CD4-positive, alpha-beta T cell treated with Interleukin-6 at 100 ng/mL for 8 hours (primary cell): ENCODE measurements around the gene DEDD2.

Experiments used
- DNase-seq: peaks from one replicate; pipeline ENCODE4 v3.0.0-alpha.2; 2020; ENCODE audit warnings: mixed read lengths, low spot score

Gene DEDD2

DNA sequence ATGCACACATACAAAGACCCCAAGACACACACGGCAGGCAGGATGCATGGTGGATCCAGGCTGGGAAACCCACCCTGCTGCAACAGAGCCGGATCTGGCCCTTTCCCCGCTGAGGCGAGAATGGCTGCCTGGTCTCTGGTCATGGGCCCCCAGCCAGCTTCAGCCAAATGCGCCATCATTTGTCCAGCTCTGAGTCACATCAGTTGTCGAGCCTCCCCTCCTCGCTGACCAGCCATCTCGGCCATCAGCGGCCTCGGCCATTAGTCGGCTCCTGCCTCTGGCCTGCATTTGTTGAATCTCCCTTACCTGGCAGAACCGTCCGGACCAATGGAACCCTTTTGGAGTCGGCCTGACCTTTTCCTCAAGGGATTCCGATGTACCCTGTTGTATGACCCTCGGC lies 46.8 kb downstream of the DEDD2 start:
- no peak for DNase-seq

DNA sequence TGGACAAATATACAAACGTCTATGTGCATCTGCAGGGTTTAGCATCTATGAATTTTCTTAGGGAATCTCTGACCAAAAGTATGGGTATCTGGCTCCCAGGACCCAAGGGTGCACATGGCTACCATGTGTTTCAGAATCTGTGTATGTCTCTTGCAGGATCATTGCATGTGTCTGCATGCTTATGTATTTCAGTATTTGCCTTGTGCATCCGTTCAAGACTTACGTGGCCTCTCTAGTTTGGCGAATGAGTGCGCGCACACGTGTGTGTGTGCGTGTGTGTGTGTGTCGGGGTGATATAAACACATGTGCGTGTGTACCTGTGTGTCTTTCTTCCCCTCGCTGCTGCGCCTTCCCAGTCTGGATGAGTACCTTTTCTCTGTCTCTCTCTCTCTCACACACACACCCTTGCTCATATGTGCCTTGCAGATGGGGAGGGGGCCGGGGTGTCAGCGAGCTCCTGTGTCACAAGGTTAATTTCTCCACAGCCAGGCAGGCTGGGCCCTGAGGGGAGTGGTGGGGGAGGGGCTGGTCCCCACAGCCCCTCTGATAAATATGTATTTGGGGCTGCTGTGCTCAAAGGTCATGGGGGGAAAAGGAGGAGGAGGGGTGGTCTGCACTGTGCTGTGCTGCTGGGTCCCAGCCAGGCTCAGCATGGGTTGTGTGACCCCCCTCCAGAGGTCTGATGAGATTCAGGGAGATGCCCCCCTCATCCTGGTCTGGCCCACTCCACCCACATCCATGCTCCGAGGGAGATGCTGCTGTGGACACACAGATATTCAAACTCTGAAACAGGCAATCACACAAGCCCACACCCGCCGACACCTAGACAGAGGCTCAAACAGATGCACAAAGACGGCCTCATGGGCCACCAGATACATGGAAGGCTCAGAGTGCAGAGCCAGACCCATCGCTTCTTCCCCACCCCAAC lies 47.7 kb downstream of the DEDD2 start:
- no peak for DNase-seq

DNA sequence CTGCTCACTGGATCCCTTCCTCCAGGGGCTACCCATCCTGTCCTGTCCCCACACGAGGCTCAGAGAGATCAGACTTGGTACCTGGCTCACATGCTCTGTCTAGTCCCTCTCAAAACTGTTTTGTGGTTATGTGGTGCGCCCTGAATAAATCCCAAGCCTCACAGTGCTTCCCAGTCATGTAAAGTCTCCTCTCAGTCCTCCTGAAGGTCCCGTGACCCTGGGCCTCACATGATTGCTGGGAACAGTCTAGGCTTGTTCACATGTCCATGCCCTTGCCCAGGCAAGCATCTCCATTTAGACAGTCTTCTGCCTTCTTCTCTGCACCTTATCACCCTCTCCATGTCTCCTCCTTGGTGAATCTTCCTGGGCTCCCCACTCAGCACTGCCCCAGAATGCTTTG lies 49.3 kb downstream of the DEDD2 start:
- DNase-seq, result no peak

DNA sequence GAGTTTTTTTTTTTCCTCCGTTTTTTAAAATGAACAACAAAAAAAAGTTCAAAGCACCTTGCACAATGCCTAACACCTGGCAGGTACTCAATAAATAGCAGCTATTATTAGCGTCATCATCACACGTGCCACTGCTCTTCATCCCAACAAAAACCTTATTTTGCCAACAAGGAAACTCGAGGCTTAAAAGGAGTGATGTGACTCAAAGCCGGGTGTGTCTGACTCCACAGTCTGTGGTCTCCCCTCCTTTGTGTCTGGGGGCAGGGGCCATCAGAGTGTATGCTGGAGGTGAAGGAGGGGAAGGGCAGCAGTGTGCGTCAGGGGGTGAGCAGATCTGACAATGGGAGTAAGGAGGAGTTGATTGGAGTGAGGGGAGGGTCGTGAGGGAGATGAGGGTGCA lies 51.2 kb downstream of the DEDD2 start:
- no peak for DNase-seq

DNA sequence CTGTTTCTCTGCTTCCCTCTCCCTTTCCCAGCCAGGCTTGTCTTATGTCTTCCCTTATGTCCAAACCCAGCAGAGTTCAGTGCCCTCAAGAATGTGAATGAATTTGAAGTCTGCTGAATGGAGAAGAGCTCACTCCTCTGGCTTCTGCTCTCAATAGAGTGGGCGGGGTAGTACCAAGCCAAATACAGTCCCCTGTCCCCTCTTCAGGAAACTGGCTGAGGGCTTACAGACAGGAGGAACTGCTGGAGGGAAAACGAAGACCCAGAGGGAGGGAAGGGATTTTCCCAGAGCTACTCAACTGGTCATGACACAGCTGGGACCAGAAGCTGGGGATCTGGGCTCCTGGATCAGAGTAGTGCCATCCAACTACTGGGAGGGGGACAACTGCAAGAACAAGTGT lies 52.3 kb downstream of the DEDD2 start:
- DNase-seq, result no peak

DNA sequence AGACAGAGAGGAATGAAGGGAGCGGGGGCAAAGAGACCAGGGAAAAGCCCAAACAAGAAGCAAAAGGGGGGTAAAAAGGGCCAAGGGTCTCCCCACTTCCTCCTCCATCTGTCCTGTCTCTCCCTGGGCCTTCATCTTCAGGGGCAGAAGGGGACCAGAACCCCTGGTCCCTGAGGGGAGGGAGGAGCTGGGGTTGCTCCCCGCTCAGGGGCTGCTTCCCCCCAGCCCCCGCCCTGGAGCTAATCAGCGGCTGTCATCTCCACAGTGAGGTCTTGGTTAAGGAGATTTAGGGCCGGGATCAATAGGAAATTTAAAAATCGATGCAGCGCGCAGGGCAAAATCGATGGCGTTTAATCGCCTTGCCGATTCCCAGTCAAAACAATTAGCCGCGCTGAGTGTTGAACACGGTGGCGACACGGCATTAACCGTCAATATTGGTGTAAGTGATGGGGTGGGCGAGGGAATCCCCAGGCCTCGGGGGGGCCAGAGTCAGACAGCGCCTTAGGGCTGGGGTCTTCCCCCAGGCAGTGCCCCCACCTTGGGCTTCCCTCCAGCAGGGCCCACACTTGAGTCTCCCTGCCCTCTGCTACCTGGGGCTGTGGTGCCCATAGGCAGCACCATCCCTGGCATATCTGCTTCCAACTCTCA lies 55.7 kb downstream of the DEDD2 start:
- no peak for DNase-seq

DNA sequence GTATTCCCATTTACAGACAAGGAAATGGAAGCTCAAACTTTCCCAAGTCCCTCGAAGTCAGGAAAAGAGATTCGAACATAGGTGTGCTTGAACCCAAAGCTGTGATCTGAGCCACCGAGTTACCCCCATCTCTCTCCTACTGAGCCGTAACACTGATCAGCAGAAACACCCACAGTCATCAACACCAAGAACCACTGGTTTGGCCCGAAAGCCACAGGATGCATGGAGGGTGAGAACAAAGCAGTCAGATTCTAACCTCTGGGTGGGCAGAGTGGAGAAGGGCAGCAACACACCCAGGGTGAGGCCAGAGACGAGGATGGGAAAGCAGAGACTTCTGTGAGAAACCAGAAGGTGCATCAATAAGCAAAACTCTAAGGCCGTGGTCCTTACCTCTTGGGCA lies 57.5 kb downstream of the DEDD2 start:
- no peak for DNase-seq

DNA sequence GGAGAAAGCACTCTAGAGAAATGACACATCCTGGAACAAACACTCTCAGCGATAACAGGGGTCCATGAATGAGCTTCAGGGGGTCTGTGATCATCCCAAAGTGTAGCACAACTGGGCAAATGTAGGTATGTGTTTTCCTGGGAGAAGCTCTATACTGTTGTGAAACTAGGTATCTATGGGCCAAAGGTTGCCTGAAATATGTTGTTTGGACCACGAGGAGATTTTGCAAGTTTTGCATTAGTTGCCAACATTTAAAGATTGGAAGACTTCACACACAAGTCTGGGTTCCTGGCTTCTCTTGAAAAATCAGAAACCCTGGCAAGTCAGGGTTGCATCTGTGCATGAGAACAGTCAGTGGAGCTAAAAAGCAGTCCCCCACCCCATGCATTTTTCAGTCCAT lies 58.6 kb downstream of the DEDD2 start:
- no peak for DNase-seq

DNA sequence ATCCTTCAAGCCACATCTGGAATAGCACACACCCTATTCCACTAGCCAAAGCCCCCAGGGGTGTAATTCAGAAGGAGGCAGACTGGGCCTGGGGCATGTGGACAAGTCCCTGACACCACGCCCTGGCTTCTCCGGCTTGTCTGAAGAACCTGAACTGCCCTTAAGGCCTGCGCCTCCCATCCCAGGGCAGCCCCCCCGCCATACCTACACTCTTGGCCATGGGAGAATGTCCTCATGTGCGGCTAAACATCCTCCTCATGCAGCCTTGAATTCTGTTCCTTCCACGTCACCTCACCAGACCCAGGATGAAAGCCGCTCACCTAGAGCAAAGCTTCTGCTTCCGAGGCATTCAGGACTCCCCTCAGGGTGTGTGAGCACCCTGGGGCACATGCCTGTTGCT lies 60.9 kb downstream of the DEDD2 start:
- no peak for DNase-seq

DNA sequence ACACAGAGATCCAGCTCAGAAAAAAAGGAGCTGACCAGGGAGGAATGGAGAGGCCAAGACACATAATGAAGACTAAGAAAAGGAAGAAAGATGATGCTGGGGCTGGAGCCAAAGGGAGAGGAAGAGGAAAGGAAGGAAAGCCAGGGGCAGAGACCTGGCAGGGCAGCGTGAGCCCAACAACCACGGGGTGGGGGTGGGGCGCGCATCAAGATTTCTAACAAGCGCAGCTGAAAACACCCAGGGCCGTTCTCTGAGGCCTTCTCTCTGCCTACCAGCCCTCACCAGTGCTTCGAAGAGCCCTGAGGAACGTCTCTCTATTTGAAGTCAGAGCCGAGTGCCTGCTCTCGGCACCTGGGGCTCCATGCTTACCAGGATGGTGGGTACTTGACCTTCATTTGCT lies 61.7 kb downstream of the DEDD2 start:
- no peak for DNase-seq

DNA sequence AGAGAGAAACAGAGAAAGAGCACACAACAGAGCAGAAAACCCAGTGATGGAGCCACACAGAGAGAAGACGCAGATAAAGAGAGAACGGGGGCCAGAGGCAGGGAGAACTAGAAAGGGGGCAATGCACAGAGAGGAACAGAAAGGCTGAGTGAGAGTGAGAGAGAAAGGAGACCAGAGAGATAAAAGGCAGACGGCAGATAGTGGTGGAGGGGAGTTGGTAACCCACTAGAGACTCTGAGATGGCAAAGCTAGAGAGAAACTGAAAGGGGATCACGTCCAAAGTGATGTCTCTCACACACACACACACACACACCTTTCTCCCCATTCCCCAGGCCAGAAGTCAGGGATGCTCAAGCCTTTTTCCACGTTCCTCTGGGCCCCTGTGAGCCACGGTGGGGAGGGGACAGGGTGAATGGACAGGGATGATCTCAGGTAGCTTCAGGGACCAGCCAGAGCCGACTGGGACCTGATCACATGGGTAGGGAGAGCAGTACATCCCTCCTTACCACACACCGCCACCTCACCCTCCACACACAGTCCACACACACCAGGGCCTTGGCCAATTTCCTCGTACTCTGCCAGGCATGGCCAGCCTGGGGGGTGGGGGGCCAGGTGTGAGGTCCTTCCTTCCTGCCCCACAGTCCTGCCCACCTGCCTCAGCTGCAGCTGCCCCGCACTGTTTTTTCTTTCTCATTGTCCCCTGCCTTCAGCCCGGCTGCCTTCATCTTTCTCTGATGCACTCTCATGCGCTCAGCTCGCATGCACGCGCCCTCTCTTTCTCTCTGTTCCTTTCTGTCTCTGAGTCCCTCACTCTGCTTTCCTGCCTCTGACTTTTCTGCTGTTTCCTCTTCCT lies 62.8 kb downstream of the DEDD2 start:
- DNase-seq, result no peak

DNA sequence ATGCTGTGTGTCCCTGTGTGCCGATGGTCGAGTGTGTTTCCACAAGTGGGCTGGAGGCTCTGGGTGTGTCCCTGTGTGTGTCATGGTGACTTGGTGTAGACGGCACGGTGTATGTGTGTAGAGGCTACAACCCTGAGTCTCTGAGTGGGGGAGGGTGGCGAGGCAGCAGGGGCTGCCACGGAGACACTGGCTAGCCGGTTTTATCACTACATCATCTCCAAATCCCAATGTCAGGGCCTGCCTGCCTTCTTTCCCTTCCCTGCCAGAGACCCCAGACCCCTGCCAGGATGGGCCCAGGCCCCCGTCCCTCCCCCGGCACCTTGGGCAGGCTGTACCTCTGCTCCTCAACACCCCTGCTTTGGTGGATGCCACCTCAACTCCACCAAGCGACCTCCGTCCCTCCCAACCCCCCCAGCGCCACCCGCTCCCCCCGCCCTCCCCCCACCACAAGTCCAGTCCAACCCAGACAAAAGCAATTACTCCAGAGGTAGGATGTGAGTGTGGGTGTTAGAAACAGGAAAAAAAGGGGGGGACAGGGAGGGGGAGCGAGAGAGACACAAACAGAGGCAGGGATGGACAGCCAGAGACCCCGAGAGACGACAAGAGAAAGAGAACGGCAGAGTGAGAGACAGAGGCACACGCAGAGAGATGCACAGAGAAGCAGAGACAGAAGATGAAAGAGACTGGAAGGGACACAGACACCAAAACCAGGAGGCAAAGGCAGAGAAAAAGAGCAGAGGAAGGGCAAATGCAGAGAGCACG lies 63.6 kb downstream of the DEDD2 start:
- no peak for DNase-seq

DNA sequence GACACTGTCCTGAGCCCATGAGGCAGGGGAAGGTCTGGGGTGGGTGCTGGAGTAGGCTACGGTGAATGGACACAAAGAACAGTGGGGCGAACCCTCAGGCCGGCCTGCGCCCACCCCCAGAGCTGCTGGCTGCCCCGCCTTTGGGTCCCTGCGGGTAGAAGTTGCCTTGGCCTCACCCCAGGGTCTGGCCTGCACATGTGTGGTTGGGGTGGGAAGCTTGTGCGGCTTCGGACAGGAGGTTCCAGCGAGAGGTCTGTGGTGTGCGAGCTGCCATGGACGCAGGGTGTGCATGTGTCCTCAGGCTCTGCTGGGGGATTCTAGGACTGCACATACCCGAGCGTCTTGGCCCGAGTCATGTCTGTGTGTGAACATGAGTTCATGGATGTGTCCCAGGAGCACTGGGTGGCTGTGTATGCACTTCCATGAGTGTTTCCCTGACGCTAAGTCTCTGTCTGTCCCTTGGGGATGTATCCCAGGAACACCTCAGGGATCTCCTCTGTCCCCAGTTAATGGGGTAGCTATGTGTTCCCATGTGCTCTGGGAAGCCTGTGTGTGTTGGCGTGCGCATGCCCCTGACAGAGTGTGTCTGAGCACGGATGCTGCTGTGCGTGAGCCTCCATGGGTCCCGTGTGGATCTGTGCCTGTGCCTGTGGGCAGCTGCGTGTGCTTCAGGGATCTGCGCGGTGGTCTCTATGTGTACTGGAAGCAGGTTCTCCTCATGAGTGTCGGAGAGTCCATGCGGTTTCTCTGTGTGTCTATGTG lies 64.4 kb downstream of the DEDD2 start:
- no peak for DNase-seq

DNA sequence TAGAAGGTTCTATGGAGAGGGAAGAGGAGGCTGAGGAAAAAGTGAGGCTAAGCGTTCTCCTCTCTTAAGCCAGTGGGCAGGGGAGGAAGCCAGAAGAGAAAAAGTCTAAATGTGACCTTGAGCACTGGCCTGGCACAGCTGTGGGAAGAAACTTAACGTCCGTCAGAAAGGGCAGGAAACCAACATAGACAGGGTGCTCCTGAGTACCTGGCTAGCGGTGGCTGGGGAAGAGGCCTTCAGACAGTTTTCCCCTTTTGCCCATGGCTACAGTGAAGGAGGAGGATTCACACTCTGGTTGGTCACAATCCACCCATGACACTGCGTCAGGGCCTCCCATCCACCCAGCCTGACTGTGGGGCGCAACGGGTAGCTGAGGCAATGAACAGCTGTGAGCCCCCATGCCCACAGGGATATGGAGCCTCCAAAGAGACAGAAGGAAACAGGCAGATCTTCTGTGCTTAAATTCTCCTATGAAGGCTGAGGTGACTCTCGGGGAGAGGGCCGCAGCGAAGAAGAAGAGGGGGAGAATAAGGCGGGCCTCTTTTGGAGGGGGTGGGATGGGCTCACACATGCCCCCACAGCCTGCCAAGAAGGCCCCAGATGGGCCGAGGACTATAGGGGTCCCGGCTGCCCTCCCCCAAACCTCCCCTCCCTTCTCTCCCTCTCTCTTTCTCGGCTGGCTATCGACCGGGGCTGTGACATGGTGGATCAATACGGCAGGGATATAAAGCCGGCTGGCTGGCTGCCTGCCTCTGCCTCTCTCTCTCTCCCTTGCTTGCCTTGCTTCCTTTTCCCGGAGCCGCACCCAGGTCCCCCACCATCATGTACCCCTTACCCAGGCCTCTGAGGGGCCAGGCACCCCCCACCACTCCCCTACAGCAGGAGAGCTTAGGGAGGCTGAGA lies 65.4 kb downstream of the DEDD2 start:
- no peak for DNase-seq

DNA sequence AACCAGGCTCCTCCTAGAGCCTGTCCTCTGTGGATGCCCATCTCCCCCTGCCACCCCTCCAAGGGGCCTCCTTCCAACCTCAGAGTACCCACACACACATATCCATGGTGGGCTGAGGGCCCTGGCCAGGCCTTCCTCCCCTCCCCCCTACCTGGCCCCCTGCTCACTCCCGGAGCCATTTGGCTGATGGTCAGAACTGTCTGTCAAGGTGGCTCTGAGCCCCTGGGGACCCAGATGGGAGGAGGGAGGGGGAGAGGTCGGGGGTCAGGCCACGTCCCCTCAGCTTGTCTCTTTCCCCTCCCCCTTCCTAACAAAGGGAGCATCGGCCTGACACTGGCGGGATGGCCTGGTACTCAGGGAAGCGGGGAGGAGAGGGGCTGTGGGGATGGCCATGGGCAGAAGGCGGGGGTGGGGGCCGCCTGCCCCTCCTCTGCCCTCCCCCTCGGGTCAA lies 66.5 kb downstream of the DEDD2 start:
- DNase-seq, result no peak

DNA sequence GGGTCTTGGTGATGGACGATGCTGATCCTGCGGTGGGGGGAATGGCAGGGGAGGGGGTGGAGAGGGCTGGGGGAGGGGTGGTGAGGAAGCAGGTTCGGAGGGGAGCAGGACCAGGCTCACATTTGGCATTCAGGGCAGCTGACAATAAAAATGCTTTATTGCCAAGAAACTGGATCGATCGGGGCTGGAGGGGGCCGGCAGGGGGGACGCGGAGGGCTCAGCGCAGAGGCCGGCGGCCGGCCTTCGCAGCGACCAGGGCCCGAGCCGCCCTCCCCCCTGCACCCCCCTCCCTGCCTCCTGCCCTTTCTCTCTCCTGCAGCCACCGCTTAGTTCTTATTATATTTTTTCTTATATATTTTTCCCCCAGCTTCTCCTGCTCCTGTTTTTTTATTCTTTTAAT lies 67.1 kb downstream of the DEDD2 start:
- DNase-seq, result no peak

DNA sequence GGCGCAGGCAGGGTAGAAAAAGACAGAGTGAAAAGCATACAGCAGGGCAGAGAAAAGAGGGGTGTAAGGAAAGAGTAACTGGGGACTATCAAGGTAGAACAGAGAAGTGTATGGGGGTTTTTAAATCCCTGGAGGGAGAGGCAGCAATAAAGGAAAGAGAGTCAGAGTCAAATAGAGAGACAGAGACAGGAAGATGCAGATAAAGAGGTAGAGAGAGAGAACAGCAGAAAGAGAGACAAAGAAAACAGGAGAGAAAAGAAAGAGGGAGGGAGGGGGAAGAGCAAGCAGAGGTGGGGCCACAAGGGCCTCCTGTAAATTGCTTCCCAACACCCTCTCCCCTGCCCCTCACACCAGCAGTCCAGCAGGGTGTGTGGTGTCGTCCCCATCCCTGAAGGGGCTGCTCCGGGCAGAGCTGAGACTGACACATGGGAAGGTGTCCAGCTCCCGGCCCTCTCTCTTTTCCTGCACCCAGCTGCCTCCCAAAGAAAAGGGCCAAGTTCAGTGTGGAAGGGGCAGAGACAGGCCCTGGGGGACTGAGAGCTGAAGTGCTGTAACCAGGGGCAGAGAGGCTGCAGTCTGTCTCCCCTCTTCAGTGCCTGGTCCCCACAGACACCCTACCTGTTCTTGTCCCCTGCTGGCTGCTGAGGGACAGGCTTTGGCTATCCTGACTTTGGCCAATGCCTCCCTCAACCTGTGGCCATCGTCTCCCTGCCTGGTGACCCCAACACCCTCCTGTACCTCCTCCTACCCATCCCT lies 67.9 kb downstream of the DEDD2 start:
- no peak for DNase-seq
